BE2C (cell line): ENCODE data around the gene CHD3.

Experiments used
- DNase-seq: peaks from one replicate; pipeline ENCODE4 v3.0.0-alpha.2; 2020
- H3K27me3 ChIP-seq: fragments of 250-450 bp; sonication (Bioruptor Pico); 2 replicates; pipeline ENCODE4 v1.5.1; 2020; ENCODE audit warnings: mild to moderate bottlenecking
- H3K36me3 ChIP-seq: fragments of 250-450 bp; sonication (Bioruptor Pico); 2 replicates; pipeline ENCODE4 v1.5.1; 2020; ENCODE audit warnings: mild to moderate bottlenecking
- H3K4me1 ChIP-seq: fragments of 250-450 bp; sonication (Bioruptor Pico); 2 replicates; pipeline ENCODE4 v1.5.1; 2020
- H3K4me3 ChIP-seq: 2 replicates; pipeline ENCODE4 v1.5.1; 2011; ENCODE audit warnings: low read depth, low read length
- H3K9me3 ChIP-seq: fragments of 250-450 bp; sonication (Bioruptor Pico); 2 replicates; pipeline ENCODE4 v1.5.1; 2020
- TF ChIP-seq, protein P1 (sequence below): IDR thresholded peaks from 2 replicates; pipeline ENCODE4 v1.5.1; 2012; ENCODE audit warnings: mild to moderate bottlenecking, low read depth, low read length

CHD3 gene

DNA sequence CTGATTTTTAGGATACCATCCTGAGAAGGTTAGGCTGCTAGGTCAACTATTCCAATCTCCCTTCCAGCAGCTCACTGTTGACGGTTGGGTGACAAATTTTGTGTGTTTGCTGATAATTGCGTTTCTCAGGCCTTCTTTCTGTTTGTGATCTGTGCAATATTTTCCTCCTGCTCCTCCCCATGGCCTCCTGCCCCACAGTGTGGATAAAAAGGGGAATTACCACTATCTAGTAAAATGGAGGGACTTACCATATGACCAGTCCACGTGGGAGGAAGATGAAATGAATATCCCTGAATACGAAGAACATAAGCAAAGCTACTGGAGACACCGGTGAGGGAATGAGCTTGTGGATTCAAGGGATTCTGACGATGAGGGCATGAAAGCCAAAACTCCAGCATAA is 9.2 kb downstream of the CHD3 start:
- DNase-seq = no peak
- Histone ChIP-seq H3K9me3 (no peaks in the 10 kb centered on the region), H3K27me3 (no peaks in the 10 kb centered on the region), H3K4me1 (no peaks in the 10 kb centered on the region), H3K36me3 (peaks cover 46% of the 10 kb centered on the region), H3K4me3 (no peak overlapping the region)
- TF ChIP-seq, protein P1, sequence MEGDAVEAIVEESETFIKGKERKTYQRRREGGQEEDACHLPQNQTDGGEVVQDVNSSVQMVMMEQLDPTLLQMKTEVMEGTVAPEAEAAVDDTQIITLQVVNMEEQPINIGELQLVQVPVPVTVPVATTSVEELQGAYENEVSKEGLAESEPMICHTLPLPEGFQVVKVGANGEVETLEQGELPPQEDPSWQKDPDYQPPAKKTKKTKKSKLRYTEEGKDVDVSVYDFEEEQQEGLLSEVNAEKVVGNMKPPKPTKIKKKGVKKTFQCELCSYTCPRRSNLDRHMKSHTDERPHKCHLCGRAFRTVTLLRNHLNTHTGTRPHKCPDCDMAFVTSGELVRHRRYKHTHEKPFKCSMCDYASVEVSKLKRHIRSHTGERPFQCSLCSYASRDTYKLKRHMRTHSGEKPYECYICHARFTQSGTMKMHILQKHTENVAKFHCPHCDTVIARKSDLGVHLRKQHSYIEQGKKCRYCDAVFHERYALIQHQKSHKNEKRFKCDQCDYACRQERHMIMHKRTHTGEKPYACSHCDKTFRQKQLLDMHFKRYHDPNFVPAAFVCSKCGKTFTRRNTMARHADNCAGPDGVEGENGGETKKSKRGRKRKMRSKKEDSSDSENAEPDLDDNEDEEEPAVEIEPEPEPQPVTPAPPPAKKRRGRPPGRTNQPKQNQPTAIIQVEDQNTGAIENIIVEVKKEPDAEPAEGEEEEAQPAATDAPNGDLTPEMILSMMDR = peak; percentile 49

DNA sequence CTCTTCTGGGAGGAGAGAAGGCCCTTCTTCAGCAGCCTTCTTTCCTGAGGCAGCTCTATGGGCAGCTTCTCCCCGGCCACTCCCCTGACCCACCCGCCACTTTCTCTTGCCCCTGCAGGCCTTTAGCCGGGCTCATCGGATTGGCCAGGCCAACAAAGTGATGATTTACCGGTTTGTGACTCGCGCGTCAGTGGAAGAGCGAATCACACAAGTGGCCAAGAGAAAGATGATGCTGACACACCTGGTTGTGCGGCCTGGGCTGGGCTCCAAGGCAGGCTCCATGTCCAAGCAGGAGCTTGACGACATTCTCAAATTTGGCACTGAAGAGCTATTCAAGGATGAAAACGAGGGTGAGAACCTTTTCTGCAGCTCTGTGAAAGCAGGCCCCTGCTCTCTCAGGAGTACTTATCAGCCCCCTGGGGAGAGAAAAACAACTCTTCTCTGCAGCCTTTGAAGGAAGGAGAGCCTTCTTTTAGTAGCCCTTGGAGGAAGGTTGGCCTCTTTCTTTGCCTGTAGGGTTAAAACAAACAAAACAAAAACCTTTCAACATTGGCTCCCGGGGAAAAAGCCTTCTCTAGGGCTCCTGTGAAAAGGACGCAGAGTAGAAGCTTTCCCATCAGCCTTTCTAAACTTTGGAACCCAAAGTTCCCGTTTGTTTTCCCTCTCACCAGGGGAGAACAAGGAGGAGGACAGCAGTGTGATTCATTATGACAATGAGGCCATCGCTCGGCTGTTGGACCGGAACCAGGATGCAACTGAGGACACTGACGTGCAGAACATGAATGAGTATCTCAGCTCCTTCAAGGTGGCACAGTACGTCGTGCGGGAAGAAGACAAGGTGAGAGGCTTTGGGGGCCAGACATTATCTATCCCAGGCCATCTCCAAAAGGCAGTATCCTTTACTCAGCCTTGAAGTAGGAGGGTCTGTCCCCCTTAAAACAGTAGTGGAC is 14.8 kb downstream of the CHD3 start:
- peaks cover 32% of the 10 kb centered on the region for H3K36me3 ChIP-seq
- H3K4me1 ChIP-seq = no peaks in the 10 kb centered on the region
- TF ChIP-seq, protein P1 = no peak
- no peaks in the 10 kb centered on the region for H3K27me3 ChIP-seq
- H3K9me3 ChIP-seq = no peaks in the 10 kb centered on the region
- no peak overlapping the region for H3K4me3 ChIP-seq
- DNase-seq = no peak

DNA sequence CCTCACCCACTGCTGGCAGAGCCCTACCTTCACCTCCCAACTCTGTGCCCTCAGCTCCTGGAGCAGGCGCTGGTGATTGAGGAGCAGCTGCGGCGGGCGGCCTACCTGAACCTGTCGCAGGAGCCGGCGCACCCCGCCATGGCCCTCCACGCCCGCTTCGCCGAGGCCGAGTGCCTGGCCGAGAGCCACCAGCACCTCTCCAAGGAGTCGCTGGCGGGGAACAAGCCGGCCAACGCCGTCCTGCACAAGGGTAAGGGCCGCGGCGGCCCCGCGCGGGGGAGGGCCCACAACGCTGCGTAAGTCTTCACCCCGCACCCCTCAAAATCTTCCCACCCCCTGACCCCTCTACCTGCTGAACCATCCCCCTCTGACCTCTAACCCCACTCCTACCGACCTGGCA is 20.5 kb downstream of the CHD3 start:
- peaks cover 10% of the 10 kb centered on the region for H3K36me3 ChIP-seq

DNA sequence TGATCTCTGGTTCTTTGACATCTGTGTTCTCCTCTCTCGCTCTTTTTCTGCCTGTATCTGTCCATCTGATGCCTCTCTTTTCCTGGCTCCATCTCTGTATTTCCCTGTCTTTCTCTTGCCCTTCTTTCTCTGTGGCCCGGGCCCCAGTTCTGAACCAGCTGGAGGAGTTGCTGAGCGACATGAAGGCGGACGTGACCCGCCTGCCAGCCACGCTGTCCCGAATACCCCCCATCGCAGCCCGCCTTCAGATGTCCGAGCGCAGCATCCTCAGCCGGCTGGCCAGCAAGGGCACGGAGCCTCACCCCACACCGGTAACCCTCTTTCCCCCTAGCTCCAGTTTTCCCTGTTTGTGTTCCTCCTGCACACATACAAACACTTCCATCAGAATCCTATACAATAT is 21.7 kb downstream of the CHD3 start:
- Histone ChIP-seq H3K4me1 (no peaks in the 10 kb centered on the region), H3K27me3 (no peaks in the 10 kb centered on the region), H3K36me3 (peaks cover 5% of the 10 kb centered on the region), H3K9me3 (no peaks in the 10 kb centered on the region), H3K4me3 (no peak overlapping the region)
- TF ChIP-seq, protein P1 = no peak
- DNase-seq = no peak

More for the DNA sequence above, 20.5 kb downstream of the CHD3 start:
- DNase-seq = no peak
- Histone ChIP-seq H3K27me3 (no peaks in the 10 kb centered on the region), H3K4me3 (no peak overlapping the region), H3K9me3 (no peaks in the 10 kb centered on the region), H3K4me1 (no peaks in the 10 kb centered on the region)
- TF ChIP-seq, protein P1 = no peak

DNA sequence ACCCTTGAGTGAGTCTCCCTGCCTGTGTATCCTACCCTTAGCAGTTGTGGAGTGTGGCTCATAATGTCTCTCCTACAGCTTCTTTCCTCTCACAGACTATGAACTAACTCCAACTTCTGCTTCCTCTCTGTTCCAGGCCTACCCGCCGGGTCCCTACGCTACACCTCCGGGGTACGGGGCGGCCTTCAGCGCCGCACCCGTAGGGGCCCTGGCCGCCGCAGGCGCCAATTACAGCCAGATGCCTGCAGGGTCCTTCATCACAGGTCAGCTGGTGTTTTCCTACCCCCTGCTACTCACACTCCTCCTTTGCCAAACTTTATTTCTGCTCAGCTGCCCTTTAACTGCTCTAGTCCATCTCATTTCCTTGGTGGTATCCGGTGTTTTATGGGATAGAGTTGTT is 22.1 kb downstream of the CHD3 start:
- Histone ChIP-seq H3K36me3 (peaks cover 5% of the 10 kb centered on the region), H3K27me3 (no peaks in the 10 kb centered on the region), H3K4me3 (no peak overlapping the region), H3K9me3 (no peaks in the 10 kb centered on the region), H3K4me1 (no peaks in the 10 kb centered on the region)
- DNase-seq = no peak
- TF ChIP-seq, protein P1 = no peak

DNA sequence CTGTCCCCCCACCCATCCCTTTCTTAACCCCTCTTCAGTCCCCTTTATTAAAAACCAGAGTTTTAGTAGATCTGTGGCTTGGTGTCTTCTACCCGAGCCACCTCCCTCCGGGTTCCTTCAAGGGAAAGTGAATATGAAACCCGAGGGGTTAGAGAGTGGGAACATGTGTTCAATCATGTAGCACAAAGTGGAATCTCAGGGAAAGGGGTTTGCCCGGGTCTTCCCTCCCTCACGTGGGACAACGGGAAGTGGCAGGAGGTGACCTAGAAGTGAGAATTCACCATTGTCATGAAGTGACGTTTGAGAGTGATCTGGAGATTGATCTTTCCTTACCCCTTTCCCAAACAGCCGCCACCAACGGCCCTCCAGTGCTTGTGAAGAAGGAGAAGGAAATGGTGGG is 22.5 kb downstream of the CHD3 start:
- Histone ChIP-seq H3K9me3 (peaks cover 1% of the 10 kb centered on the region; the same call in 1 of the 2 replicates), H3K27me3 (no peaks in the 10 kb centered on the region), H3K4me3 (no peak overlapping the region), H3K36me3 (peaks cover 4% of the 10 kb centered on the region), H3K4me1 (peaks cover 1% of the 10 kb centered on the region; the same call in 1 of the 2 replicates)
- no peak for DNase-seq
- TF ChIP-seq, protein P1 = no peak
